ENCODE results near the gene LRP1B.

DNA sequence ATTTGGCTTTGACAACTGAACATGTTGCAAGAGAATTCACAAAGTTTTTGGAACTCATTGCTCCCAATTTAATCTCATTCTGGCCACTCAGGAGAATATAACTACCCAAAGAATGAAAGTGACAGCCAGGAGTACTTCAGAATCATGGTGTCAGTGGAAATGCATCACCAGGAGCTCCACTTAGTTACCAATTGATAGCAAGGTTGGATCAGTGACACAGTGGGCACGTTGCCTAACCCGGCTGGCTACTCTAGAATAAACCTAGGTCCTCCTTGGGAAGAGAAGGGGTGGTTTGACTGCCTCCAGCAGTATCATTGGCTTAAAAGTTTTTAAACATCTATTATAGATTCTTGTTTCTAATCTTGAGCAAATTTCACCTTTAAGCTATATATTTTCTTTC is 40.0 kb upstream of the LRP1B start:
- TF ChIP-seq, protein P1, sequence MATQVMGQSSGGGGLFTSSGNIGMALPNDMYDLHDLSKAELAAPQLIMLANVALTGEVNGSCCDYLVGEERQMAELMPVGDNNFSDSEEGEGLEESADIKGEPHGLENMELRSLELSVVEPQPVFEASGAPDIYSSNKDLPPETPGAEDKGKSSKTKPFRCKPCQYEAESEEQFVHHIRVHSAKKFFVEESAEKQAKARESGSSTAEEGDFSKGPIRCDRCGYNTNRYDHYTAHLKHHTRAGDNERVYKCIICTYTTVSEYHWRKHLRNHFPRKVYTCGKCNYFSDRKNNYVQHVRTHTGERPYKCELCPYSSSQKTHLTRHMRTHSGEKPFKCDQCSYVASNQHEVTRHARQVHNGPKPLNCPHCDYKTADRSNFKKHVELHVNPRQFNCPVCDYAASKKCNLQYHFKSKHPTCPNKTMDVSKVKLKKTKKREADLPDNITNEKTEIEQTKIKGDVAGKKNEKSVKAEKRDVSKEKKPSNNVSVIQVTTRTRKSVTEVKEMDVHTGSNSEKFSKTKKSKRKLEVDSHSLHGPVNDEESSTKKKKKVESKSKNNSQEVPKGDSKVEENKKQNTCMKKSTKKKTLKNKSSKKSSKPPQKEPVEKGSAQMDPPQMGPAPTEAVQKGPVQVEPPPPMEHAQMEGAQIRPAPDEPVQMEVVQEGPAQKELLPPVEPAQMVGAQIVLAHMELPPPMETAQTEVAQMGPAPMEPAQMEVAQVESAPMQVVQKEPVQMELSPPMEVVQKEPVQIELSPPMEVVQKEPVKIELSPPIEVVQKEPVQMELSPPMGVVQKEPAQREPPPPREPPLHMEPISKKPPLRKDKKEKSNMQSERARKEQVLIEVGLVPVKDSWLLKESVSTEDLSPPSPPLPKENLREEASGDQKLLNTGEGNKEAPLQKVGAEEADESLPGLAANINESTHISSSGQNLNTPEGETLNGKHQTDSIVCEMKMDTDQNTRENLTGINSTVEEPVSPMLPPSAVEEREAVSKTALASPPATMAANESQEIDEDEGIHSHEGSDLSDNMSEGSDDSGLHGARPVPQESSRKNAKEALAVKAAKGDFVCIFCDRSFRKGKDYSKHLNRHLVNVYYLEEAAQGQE (IDR thresholded peaks at IDR 0.05; ENCODE audit: insufficient read depth in 1 of 2, low read depth in 2 of 2, low read length in 2 of 2) = no peak
- TF ChIP-seq TAF1 (IDR thresholded peaks at IDR 0.05; ENCODE audit: borderline replicate concordance, insufficient read depth, low read length) = no peak
- TF ChIP-seq SIN3A (IDR thresholded peaks at IDR 0.05; ENCODE audit: borderline replicate concordance, insufficient read depth, low read length) = no peak

All from PFSK-1 (cell line).